Peyer's patch (tissue), 4 donors: ENCODE results near the gene CXXC4. TPM values are rescaled to one million over a fixed set of nuclear protein-coding genes. Genes with fewer than 3 reads are reported as not detected.

Source experiments
- DNase-seq, 3 donors: peaks; one replicate each; pipeline ENCODE4 v3.0.0-alpha.2; 2017 to 2019
- H3K27ac ChIP-seq, 4 donors: fragments of 200-600 bp; sonication (generic); one replicate each; pipeline ENCODE4 v1.5.1; 2016 to 2019
- H3K27me3 ChIP-seq, 2 donors: fragments of 200-600 bp; sonication (generic); one replicate each; pipeline ENCODE4 v1.5.1; 2019
- H3K36me3 ChIP-seq, 3 donors: fragments of 200-600 bp; sonication (generic); one replicate each; pipeline ENCODE4 v1.5.1; 2016 to 2019
- H3K4me1 ChIP-seq, 4 donors: fragments of 200-600 bp; sonication (generic); one replicate each; pipeline ENCODE4 v1.5.1; 2016 to 2019
- H3K4me3 ChIP-seq, 4 donors: fragments of 200-600 bp; sonication (generic); 1 replicate in 3 of 4; 2 replicates in 1 of 4; pipeline ENCODE4 v1.5.1; 2016 to 2019; ENCODE audit warnings: mild to moderate bottlenecking in 1 of 4
- H3K9me3 ChIP-seq, 4 donors: fragments of 200-600 bp; sonication (generic); one replicate each; pipeline ENCODE4 v1.5.1; 2016 to 2019; ENCODE audit warnings: mild to moderate bottlenecking in 1 of 4
- CTCF ChIP-seq, 6 experiments: fragments of 450-650 bp in 4 of 6; fragments of 200-600 bp in 2 of 6; sonication (generic) in 1 of 6; IDR thresholded peaks; one replicate each; pipeline ENCODE4 v1.5.1; 2017 to 2019; ENCODE audit warnings: antibody characterized with exemption in 6 of 6, mild to moderate bottlenecking in 3 of 6, moderate library complexity in 1 of 6
- POLR2A ChIP-seq, 2 donors: fragments of 450-650 bp; IDR thresholded peaks; one replicate each; pipeline ENCODE4 v1.5.1; 2017; ENCODE audit warnings: antibody characterized with exemption in 2 of 2, mild to moderate bottlenecking in 2 of 2, moderate library complexity in 2 of 2
- total RNA-seq, 4 donors: library from RNA; depleted of rRNA; stranded (reverse); fragments of >200 nt; gene quantifications; one replicate each; pipeline ENCODE4 v1.1.0, GENCODE V29; 2016

CXXC4 gene
- total RNA-seq, 4 donors from 2014 or later = 3.3 to 5.0 (median 3.4) TPM

GRCh38 chr4:104457308-104457981 lies 37.2 kb downstream of the CXXC4 start:
- Histone ChIP-seq H3K4me3 (no peak overlapping the region), H3K9me3 (no peaks in the 10 kb centered on the region), H3K4me1 (no peaks in the 10 kb centered on the region), H3K36me3 (no peaks in the 10 kb centered on the region), H3K27me3 (no peaks in the 10 kb centered on the region), H3K27ac (no peak overlapping the region)
- no peak for DNase-seq
- TF ChIP-seq POLR2A (IDR thresholded peaks at IDR 0.05) (no peak), CTCF (IDR thresholded peaks at IDR 0.05) (no peak)

DNA sequence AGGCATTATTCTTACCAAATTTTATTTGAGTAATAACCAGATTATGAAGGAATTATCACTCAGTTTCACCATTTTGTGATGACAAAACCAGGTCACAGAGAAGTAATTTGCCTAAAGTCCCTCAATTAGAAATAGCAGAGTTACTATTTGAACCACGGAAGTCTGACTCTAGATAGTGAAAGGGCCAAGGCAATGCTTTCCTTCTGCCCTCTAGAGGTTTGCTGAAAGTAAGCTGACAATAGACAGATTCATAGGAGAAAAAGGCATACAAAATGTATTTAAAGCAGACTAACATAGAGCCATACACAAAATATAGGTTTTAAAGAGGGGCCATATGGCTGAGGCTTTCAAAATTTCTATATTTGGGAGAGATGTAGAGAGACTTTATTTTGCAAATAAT lies 43.1 kb downstream of the CXXC4 start:
- TF ChIP-seq POLR2A (IDR thresholded peaks at IDR 0.05) (no peak), CTCF (IDR thresholded peaks at IDR 0.05) (peak in 4 of 6 experiments; percentile 22 to 74 (median 62))
- no peaks in the 10 kb centered on the region for H3K36me3 ChIP-seq
- no peak for DNase-seq
- H3K27me3 ChIP-seq = no peaks in the 10 kb centered on the region
- H3K9me3 ChIP-seq = no peaks in the 10 kb centered on the region
- no peaks in the 10 kb centered on the region for H3K4me1 ChIP-seq
- H3K27ac ChIP-seq = no peak overlapping the region
- H3K4me3 ChIP-seq = no peak overlapping the region

GRCh38 chr4:104449537-104449936 lies 45.2 kb downstream of the CXXC4 start:
- Histone ChIP-seq H3K36me3 (no peaks in the 10 kb centered on the region), H3K27ac (no peak overlapping the region), H3K4me3 (no peak overlapping the region), H3K4me1 (no peaks in the 10 kb centered on the region), H3K27me3 (no peaks in the 10 kb centered on the region), H3K9me3 (no peaks in the 10 kb centered on the region)
- no peak for TF ChIP-seq CTCF (IDR thresholded peaks at IDR 0.05)
- TF ChIP-seq POLR2A (IDR thresholded peaks at IDR 0.05) = no peak
- no peak for DNase-seq

DNA sequence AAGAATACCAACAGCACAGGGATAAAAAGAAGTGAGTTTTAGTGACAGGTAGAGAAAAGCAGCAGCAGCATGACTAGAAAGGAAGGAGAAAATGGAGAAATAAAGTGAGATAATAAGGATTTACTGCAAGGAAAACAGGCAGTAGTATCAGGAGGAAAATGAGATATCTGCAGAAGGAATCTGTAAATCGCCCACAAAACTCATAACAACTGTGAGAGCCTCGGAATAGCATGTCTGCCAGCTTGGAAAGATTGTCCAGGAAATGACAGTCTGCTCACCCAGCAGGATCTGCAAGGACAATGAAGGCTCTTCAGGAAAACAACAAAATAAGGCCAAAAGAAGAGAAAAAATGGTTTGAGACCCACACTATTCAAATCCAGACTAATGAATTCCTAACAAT lies 47.4 kb downstream of the CXXC4 start:
- H3K9me3 ChIP-seq = no peaks in the 10 kb centered on the region
- H3K27me3 ChIP-seq = no peaks in the 10 kb centered on the region
- no peaks in the 10 kb centered on the region for H3K36me3 ChIP-seq
- H3K4me3 ChIP-seq = no peak overlapping the region
- no peaks in the 10 kb centered on the region for H3K4me1 ChIP-seq
- TF ChIP-seq CTCF (IDR thresholded peaks at IDR 0.05) = no peak
- TF ChIP-seq POLR2A (IDR thresholded peaks at IDR 0.05) = no peak
- H3K27ac ChIP-seq = no peak overlapping the region
- DNase-seq = no peak

- Histone ChIP-seq H3K9me3 (no peaks in the 10 kb centered on the region), H3K36me3 (no peaks in the 10 kb centered on the region), H3K27ac (no peak overlapping the region), H3K27me3 (no peaks in the 10 kb centered on the region), H3K4me3 (no peak overlapping the region), H3K4me1 (no peaks in the 10 kb centered on the region)
- no peak for TF ChIP-seq POLR2A (IDR thresholded peaks at IDR 0.05)
- TF ChIP-seq CTCF (IDR thresholded peaks at IDR 0.05) = no peak
- no peak for DNase-seq
Measured at GRCh38 chr4:104446431-104447278, 48.0 kb downstream of the CXXC4 start.
